Measurements from ENCODE around the gene RHO.

RHO gene

DNA sequence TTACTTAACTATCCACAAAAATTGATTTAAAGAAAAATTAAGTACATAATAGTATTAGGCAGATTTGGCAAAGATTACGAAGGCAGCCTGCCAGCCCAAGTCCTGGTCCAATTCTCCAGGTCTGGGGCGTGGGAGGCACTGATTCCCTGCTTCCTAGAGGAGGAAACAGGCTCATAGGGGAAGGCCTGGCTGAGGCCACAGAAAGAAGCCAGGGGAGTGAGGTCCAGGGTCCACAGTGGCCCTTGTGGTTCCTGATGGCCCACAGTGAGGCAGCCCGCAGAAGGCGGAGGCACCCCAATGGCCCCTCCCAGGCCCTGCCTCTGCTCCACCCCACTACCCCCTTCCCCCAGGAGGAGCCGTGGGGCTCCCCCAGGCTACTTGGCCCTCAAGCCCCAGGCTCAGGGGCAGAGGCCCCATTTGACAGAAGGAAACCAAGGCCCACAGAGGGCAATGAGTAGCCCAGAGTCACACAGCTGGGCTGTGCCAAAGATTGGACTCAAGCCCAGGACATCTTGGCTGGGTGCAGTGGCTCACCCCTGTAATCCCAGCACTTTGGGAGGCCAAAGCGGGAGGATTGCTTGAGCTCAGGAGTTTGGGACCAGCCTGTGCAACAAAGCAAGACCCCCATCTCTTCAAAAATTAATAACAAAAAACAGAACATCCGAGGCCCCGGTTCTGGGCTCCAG, 35.6 kb downstream of the RHO start:
- Histone ChIP-seq H3K9me3 (ENCODE audit: insufficient read depth, low read length) (no peaks in the 10 kb centered on the region), H3K79me2 (ENCODE audit: insufficient read depth, low read length) (no peaks in the 10 kb centered on the region), H3K9ac (ENCODE audit: low read length) (no peak overlapping the region), H2AFZ (ENCODE audit: low read depth, low read length, severe bottlenecking) (no peak overlapping the region), H3K4me3 (ENCODE audit: insufficient read depth, low read length, poor library complexity, severe bottlenecking) (no peak overlapping the region), H3K27ac (ENCODE audit: low read depth, low read length) (no peak overlapping the region), H3K9me2 (replicated peaks; ENCODE audit: insufficient read depth, low read length) (no peaks in the 10 kb centered on the region), H3K36me3 (ENCODE audit: low read length) (no peaks in the 10 kb centered on the region), H3K4me2 (ENCODE audit: low read depth, low read length, poor library complexity, severe bottlenecking) (no peak overlapping the region), H4K20me1 (ENCODE audit: low read depth, low read length) (no peaks in the 10 kb centered on the region), H3F3A (ENCODE audit: insufficient read depth) (no peaks in the 10 kb centered on the region), H3K27me3 (ENCODE audit: low read length) (no peaks in the 10 kb centered on the region)
- no peak for TF ChIP-seq EZH2phosphoT487 (conservative IDR thresholded peaks at IDR 0.05; ENCODE audit: low read length)
- TF ChIP-seq, protein P1, sequence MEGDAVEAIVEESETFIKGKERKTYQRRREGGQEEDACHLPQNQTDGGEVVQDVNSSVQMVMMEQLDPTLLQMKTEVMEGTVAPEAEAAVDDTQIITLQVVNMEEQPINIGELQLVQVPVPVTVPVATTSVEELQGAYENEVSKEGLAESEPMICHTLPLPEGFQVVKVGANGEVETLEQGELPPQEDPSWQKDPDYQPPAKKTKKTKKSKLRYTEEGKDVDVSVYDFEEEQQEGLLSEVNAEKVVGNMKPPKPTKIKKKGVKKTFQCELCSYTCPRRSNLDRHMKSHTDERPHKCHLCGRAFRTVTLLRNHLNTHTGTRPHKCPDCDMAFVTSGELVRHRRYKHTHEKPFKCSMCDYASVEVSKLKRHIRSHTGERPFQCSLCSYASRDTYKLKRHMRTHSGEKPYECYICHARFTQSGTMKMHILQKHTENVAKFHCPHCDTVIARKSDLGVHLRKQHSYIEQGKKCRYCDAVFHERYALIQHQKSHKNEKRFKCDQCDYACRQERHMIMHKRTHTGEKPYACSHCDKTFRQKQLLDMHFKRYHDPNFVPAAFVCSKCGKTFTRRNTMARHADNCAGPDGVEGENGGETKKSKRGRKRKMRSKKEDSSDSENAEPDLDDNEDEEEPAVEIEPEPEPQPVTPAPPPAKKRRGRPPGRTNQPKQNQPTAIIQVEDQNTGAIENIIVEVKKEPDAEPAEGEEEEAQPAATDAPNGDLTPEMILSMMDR (IDR thresholded peaks at IDR 0.05; ENCODE audit: insufficient read depth, low read length, poor library complexity, severe bottlenecking): no peak

DNA sequence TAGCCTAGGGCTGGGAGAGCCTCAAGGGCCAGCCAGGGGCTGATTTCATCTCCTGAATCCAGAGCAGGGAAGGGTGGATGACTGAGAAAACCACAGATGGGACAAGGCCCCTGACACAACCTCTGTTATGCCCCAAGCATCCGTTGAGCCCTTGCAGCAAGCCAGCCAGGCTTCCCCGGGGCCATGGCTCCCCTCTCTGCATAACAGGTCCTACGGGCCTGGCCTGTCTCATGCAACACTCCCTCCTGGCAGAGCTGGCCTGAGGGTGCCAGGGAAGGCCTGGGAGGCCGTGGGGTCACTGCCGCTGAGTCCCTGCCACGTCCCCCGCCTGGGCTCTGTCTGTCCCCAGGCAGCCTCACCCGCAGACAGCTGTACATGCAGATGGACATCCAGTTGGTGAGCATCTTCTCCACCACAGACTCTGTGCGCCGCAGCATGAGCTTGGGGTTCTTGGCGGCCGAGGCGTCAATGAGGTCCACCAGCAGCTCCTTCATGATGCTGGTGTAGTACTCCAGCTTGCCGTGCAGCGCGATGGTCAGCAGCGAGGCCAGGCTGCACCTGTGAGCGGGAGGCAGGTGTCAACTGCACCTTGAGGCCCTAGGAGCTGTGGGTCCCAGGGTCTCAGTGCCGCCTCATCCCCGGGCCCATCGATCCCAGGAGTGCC, 36.7 kb downstream of the RHO start:
- H3K9ac ChIP-seq (ENCODE audit: low read length): no peak overlapping the region

DNA sequence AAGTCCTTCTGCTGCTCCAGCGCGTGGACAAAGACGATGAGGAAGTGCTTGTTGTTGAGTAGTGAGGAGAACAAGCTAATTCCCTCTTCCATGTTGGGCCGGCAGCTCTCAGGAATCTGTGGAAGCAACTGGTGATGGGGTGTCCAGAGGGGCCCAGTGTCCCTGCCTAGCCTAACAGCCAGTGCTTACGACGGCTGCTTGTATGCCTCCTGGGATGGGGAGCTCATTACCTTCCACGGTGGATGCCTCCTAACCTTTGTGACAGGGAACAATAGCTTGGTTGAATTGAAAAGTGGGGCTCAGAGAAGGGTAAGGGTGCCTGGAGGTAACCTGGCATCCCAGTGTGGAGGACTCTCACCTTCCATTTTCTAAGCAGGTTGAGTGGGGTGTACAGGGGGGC, 37.5 kb downstream of the RHO start:
- H3K9ac ChIP-seq (ENCODE audit: low read length): no peak overlapping the region

More for the DNA sequence above, 36.7 kb downstream of the RHO start:
- H3K27me3 ChIP-seq (ENCODE audit: low read length): no peaks in the 10 kb centered on the region
- no peaks in the 10 kb centered on the region for H3K79me2 ChIP-seq (ENCODE audit: insufficient read depth, low read length)
- no peak overlapping the region for H3K4me2 ChIP-seq (ENCODE audit: low read depth, low read length, poor library complexity, severe bottlenecking)
- H4K20me1 ChIP-seq (ENCODE audit: low read depth, low read length): no peaks in the 10 kb centered on the region
- H2AFZ ChIP-seq (ENCODE audit: low read depth, low read length, severe bottlenecking): no peak overlapping the region
- no peaks in the 10 kb centered on the region for H3K9me3 ChIP-seq (ENCODE audit: insufficient read depth, low read length)
- no peak overlapping the region for H3K27ac ChIP-seq (ENCODE audit: low read depth, low read length)
- TF ChIP-seq, protein P1 (IDR thresholded peaks at IDR 0.05; ENCODE audit: insufficient read depth, low read length, poor library complexity, severe bottlenecking): no peak
- TF ChIP-seq EZH2phosphoT487 (conservative IDR thresholded peaks at IDR 0.05; ENCODE audit: low read length): no peak
- no peaks in the 10 kb centered on the region for H3K9me2 ChIP-seq (replicated peaks; ENCODE audit: insufficient read depth, low read length)
- H3F3A ChIP-seq (ENCODE audit: insufficient read depth): no peaks in the 10 kb centered on the region
- no peaks in the 10 kb centered on the region for H3K36me3 ChIP-seq (ENCODE audit: low read length)
- H3K4me3 ChIP-seq (ENCODE audit: insufficient read depth, low read length, poor library complexity, severe bottlenecking): no peak overlapping the region

More for the DNA sequence above, 37.5 kb downstream of the RHO start:
- Histone ChIP-seq H3F3A (ENCODE audit: insufficient read depth) (no peaks in the 10 kb centered on the region), H3K27ac (ENCODE audit: low read depth, low read length) (no peak overlapping the region), H3K4me2 (ENCODE audit: low read depth, low read length, poor library complexity, severe bottlenecking) (no peak overlapping the region), H3K9me3 (ENCODE audit: insufficient read depth, low read length) (no peaks in the 10 kb centered on the region), H3K27me3 (ENCODE audit: low read length) (no peaks in the 10 kb centered on the region), H3K36me3 (ENCODE audit: low read length) (no peaks in the 10 kb centered on the region), H3K9me2 (replicated peaks; ENCODE audit: insufficient read depth, low read length) (no peaks in the 10 kb centered on the region), H2AFZ (ENCODE audit: low read depth, low read length, severe bottlenecking) (no peak overlapping the region), H3K79me2 (ENCODE audit: insufficient read depth, low read length) (no peaks in the 10 kb centered on the region), H4K20me1 (ENCODE audit: low read depth, low read length) (no peaks in the 10 kb centered on the region), H3K4me3 (ENCODE audit: insufficient read depth, low read length, poor library complexity, severe bottlenecking) (no peak overlapping the region)
- TF ChIP-seq EZH2phosphoT487 (conservative IDR thresholded peaks at IDR 0.05; ENCODE audit: low read length): no peak
- TF ChIP-seq, protein P1 (IDR thresholded peaks at IDR 0.05; ENCODE audit: insufficient read depth, low read length, poor library complexity, severe bottlenecking): no peak
